DOHH2 (cell line): Measurements from ENCODE around the gene OSM.
"Not testable (repeated sequence)": the region's sequence is repeated elsewhere in the genome, so short reads cannot be mapped to it uniquely, and the experiment has no call there.

Source experiments
- H3F3A ChIP-seq: fragments of 200-600 bp; sonication (generic), shearing (Covaris generic); 2 replicates; pipeline ENCODE4 v1.6.0; 2016; ENCODE audit warnings: antibody characterized with exemption, mild to moderate bottlenecking; ENCODE audit not compliant: control insufficient read depth, insufficient read depth
- H3K27ac ChIP-seq: fragments of 200-600 bp; sonication (generic); 2 replicates; pipeline ENCODE4 v1.5.1; 2014; ENCODE audit warnings: low read depth, mild to moderate bottlenecking, low read length, moderate library complexity
- H3K27me3 ChIP-seq: fragments of 200-600 bp; sonication (generic); 2 replicates; pipeline ENCODE4 v1.6.1; 2014; ENCODE audit warnings: mild to moderate bottlenecking, low read length, mixed read lengths; ENCODE audit not compliant: control insufficient read depth
- H3K36me3 ChIP-seq: fragments of 200-600 bp; sonication (generic); 2 replicates; pipeline ENCODE4 v1.6.1; 2014; ENCODE audit warnings: mild to moderate bottlenecking, low read length, moderate library complexity, mixed read lengths; ENCODE audit not compliant: control insufficient read depth
- H3K4me1 ChIP-seq: fragments of 200-600 bp; sonication (generic); 2 replicates; pipeline ENCODE4 v1.6.1; 2014; ENCODE audit warnings: mild to moderate bottlenecking, low read length, mixed read lengths; ENCODE audit not compliant: control insufficient read depth
- H3K4me2 ChIP-seq: fragments of 200-600 bp; sonication (generic); 2 replicates; pipeline ENCODE4 v1.6.0; 2014; ENCODE audit warnings: mild to moderate bottlenecking, low read length, moderate library complexity
- H3K4me3 ChIP-seq: fragments of 200-600 bp; sonication (generic); 2 replicates; pipeline ENCODE4 v1.5.1; 2014; ENCODE audit warnings: mild to moderate bottlenecking, low read length, mixed read lengths
- H3K79me2 ChIP-seq: fragments of 200-600 bp; sonication (generic); 2 replicates; pipeline ENCODE4 v1.6.1; 2014; ENCODE audit warnings: mild to moderate bottlenecking, low read length, mixed read lengths; ENCODE audit not compliant: control insufficient read depth
- H3K9me2 ChIP-seq: fragments of 200-600 bp; sonication (generic); replicated peaks from 2 replicates; pipeline ENCODE4 v1.6.1; 2014; ENCODE audit warnings: mild to moderate bottlenecking, low read length, mixed read lengths; ENCODE audit not compliant: control insufficient read depth
- H3K9me3 ChIP-seq: fragments of 200-600 bp; sonication (generic); 2 replicates; pipeline ENCODE4 v1.6.1; 2014; ENCODE audit warnings: antibody characterized with exemption, low read length, mixed read lengths; ENCODE audit not compliant: control insufficient read depth, insufficient read depth
- H4K20me1 ChIP-seq: fragments of 200-600 bp; sonication (generic); 2 replicates; pipeline ENCODE4 v1.6.0; 2014; ENCODE audit warnings: low read depth, mild to moderate bottlenecking, antibody characterized with exemption, low read length, moderate library complexity; ENCODE audit not compliant: control insufficient read depth, insufficient read depth
- CTCF ChIP-seq: fragments of 200-600 bp; sonication (generic); IDR thresholded peaks from one replicate; pipeline ENCODE4 v1.5.1; 2014; ENCODE audit warnings: antibody characterized with exemption, mild to moderate bottlenecking, low read depth, low read length; ENCODE audit not compliant: poor library complexity, severe bottlenecking
- EZH2phosphoT487 ChIP-seq: fragments of 200-600 bp; sonication (generic); IDR thresholded peaks from 2 replicates; pipeline ENCODE4 v1.6.1; 2017; ENCODE audit warnings: borderline replicate concordance, mild to moderate bottlenecking, antibody characterized with exemption, low read length, moderate library complexity, mixed read lengths

OSM gene

DNA sequence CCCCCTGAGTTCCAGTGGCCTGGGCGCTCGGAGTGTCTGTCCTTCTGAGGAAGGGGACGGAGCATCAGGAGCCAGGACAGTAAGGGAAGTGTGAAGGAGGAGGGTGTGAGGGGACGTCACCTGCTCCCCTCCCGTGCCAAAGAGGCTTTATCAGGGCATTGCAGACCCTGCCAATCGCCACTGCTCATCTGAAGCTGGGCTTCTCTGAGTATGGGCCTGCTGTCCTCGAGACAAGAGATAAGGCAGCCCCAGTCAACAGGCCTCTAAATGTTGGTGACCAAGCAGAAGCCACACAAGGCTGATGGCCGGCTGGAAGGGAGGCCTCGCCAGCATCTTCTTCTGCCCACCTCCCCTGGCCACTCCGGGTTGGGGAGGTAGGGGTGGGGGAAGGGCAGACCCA lies 49.9 kb downstream of the OSM start:
- H3K79me2 ChIP-seq, result no peaks in the 10 kb centered on the region
- H3K4me3 ChIP-seq, result no peak overlapping the region
- H4K20me1 ChIP-seq, result no peaks in the 10 kb centered on the region
- no peak overlapping the region for H3K4me2 ChIP-seq
- TF ChIP-seq CTCF (no peak), EZH2phosphoT487 (no peak)
- no peak overlapping the region for H3K27ac ChIP-seq
- no peaks in the 10 kb centered on the region for H3K36me3 ChIP-seq
- H3K27me3 ChIP-seq, result peaks cover 29% of the 10 kb centered on the region
- no peaks in the 10 kb centered on the region for H3F3A ChIP-seq
- no peaks in the 10 kb centered on the region for H3K9me2 ChIP-seq
- H3K4me1 ChIP-seq, result peaks cover 16% of the 10 kb centered on the region
- H3K9me3 ChIP-seq, result no peaks in the 10 kb centered on the region

DNA sequence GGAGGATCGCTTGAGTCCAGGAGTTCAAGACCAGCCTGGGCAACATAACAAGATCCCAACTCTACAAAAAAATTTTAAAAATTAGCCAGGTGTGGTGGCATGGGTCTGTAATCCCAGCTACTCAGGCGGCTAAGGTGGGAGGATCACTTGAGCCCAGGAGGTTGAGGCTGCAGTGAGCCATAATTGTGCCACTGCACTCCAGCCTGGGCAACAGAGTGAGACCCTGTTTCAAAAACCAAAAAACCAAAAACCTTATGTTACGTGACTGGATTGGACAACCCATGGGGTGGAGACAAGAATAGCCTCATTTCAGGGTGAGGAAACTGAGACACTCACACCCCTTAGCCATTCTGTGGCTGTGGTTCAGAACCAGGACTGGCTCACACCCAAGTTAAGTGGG lies 50.4 kb downstream of the OSM start:
- peaks cover 12% of the 10 kb centered on the region for H3K4me1 ChIP-seq
- H3K27ac ChIP-seq, result not testable (repeated sequence)

GRCh38 chr22:30214703-30215407 lies 51.8 kb downstream of the OSM start:
- Histone ChIP-seq H3K27ac (no peak overlapping the region), H3K79me2 (no peaks in the 10 kb centered on the region), H3K4me3 (no peak overlapping the region), H3K36me3 (no peaks in the 10 kb centered on the region), H3K4me1 (no peaks in the 10 kb centered on the region), H3K27me3 (peaks cover 11% of the 10 kb centered on the region), H3K9me3 (no peaks in the 10 kb centered on the region), H3K9me2 (no peaks in the 10 kb centered on the region), H3F3A (no peaks in the 10 kb centered on the region), H4K20me1 (no peaks in the 10 kb centered on the region), H3K4me2 (no peak overlapping the region)
- TF ChIP-seq EZH2phosphoT487 (no peak), CTCF (no peak)

More for the DNA sequence above, 50.4 kb downstream of the OSM start:
- H3K4me3 ChIP-seq, H3K9me3 ChIP-seq, H3F3A ChIP-seq, H3K4me2 ChIP-seq, H3K36me3 ChIP-seq, H4K20me1 ChIP-seq, H3K9me2 ChIP-seq, H3K79me2 ChIP-seq: not testable (repeated sequence)
- H3K27me3 ChIP-seq, result peaks cover 25% of the 10 kb centered on the region

GRCh38 chr22:30212996-30213441 lies 53.6 kb downstream of the OSM start:
- no peaks in the 10 kb centered on the region for H3K36me3 ChIP-seq
- no peaks in the 10 kb centered on the region for H3K9me2 ChIP-seq
- no peaks in the 10 kb centered on the region for H3K9me3 ChIP-seq
- TF ChIP-seq CTCF, result no peak
- no peak for TF ChIP-seq EZH2phosphoT487
- H3F3A ChIP-seq, result no peaks in the 10 kb centered on the region
- no peaks in the 10 kb centered on the region for H4K20me1 ChIP-seq
- no peak overlapping the region for H3K27ac ChIP-seq
- H3K27me3 ChIP-seq, result peaks cover 10% of the 10 kb centered on the region
- no peak overlapping the region for H3K4me2 ChIP-seq
- H3K4me1 ChIP-seq, result no peaks in the 10 kb centered on the region
- H3K4me3 ChIP-seq, result no peak overlapping the region
- no peaks in the 10 kb centered on the region for H3K79me2 ChIP-seq
